GM18519 (cell line): ENCODE measurements around the gene CD300LD.
"Not testable (repeated sequence)": the region's sequence is repeated elsewhere in the genome, so short reads cannot be mapped to it uniquely, and the experiment has no call there.

Source experiments
- ATAC-seq: cut with Tn5 transposase; IDR thresholded peaks from one replicate; pipeline ENCODE4 v1.9.1; 2021; ENCODE audit warnings: mild to moderate bottlenecking, moderate library complexity; ENCODE audit not compliant: unreplicated experiment, low FRiP score

CD300LD gene

DNA sequence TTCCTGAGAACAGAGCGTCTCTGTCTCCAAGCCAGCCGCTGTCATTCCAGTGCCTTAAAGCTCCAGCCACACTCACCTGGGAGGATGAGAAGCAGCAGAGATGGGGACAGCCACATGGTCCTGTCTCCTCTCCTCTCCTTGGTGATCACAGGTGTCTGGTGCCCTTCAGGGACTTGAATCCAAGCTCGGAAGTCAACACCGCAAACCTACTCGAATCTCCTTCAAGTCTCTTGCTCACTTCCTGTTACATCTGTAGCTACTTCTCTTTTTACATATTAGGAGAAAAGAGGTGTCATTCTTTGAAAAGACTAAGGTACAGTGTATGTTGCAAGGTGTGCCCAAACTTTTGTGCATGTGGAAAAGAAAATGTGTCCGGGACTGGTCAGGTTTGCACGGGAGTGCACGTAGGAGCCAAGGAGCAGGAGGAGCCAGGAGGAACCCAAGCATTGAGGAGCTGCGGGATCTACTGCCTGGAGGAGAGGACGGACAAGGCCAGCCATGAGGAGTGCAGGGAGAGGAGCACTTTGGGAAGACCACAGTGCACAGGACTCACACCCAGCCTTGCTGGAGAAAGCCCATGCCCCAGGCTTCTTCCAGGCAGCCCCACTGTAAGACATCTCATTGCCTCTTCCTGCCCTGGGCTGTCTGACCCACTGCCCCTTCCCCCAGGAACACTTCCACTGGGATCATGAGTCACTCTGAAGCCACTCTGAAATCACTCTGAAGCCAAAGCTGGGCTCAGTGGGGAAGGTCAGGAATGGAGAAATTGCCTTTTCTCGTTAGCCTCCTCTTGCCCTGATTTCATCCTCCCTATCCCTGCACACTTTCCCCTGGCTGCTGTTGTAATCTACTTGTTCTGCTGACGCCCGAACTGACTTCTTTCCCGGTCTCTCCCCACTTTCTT lies at the start of gene CD300LD:
Gene CD300LD (minus strand): TSS at position 197 of the 904 bp plus-strand sequence. CDS start 81 bp downstream, at position 116.
- no peak for ATAC-seq

DNA sequence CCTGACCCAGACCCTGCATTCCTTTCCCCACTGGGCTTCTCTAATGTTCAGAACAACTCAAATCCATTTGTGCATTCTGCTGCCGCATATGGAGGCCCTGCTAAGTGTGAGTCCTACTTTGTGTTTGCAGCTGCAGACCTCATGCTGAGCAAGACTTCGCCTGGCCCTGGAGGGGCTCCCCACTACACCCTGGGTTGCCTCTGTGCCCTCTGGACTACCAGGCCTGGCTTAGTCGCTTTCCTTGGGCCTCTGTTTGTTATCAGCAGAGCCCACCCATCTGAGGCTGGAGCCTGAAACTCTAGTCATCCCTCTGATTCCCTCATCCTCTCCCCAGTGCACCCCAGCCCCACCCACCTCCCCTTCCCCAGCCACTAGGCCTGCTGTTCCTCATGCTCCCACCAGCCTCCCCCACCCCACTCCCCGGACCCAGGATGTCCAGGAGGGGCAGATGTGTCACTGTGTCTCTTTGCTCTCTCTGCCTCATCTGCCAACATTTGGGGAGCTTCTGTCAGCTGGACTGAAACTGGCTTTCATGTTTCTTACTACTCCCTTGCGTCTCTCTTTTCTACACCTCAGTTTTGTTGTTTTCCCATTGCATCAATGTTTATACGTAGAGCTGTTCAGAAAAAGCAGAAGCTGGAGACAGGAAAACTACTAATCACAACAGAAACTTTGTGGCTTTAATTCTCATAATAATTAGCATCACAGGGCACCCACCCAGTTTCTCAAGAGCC lies 49.3 kb upstream of the CD300LD start:
- ATAC-seq = no peak

GRCh38 chr17:74639704-74640151 lies 47.6 kb upstream of the CD300LD start:
- ATAC-seq = no peak

- no peak for ATAC-seq
Measured at GRCh38 chr17:74637926-74638325, 45.8 kb upstream of the CD300LD start.

- no peak for ATAC-seq
Measured at GRCh38 chr17:74637265-74637664, 45.2 kb upstream of the CD300LD start.

- not testable (repeated sequence) for ATAC-seq
Measured at GRCh38 chr17:74636541-74637085, 44.5 kb upstream of the CD300LD start.

DNA sequence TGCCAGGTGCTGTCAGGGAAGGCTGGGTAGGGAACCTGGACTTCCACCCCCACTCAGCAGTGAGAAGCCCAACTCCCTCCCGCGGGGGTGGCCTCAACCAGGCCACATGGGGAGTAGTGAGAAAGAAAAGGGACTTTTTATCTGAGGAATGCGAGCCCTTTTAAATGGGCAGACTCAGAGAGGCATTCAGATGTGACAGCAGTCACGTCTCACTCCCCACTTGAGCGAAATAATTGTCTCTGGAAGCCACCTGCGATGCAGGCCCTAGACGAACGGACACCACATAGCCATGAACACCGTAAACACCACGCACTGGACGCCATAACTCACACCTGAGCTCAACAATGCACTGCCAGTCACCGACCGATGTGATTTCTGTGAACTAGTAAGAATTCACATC lies 43.3 kb upstream of the CD300LD start:
- no peak for ATAC-seq

- no peak for ATAC-seq
Measured at GRCh38 chr17:74633326-74633725, 41.2 kb upstream of the CD300LD start.

DNA sequence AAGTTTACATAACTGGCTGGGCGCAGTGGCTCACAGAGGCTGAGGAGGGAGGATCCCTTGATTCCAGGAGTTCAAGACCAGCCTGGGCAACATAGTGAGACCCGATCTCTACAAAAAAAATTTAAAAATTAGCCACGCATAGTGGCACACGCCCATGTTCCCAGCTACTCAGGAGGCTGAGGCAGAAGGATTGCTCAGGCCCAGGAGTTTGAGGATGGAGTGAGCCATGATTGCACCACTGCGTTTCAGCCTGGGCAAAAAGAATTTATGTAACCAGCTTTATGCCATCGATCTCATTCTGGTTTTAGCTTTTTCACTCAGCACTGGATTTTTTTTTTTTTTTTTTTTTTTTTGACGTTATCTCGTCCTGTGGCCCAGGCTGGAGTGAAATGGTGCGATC lies 40.5 kb upstream of the CD300LD start:
- ATAC-seq = no peak

GRCh38 chr17:74631468-74632450 lies 39.7 kb upstream of the CD300LD start:
- no peak for ATAC-seq

- ATAC-seq = not testable (repeated sequence)
Measured at GRCh38 chr17:74630251-74630650, 38.2 kb upstream of the CD300LD start.

DNA sequence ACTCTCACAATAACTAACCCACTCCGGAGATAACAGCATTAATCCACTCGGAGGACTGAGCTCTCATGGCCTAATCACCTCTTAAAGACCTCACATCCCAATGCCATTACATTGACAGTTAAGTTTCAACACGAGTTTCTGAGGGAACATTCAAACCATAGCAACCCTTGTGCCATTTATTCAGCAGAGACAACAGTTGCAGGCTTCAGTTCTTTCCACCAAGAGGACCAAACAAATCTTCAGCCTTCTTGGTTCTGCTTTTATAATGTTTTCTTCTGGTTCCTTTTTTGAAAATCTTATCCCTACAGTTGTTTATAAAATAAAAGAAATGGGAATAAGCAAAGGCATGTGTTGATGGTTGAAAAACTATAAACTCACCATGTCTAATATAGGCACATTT lies 33.6 kb upstream of the CD300LD start:
- ATAC-seq = no peak

DNA sequence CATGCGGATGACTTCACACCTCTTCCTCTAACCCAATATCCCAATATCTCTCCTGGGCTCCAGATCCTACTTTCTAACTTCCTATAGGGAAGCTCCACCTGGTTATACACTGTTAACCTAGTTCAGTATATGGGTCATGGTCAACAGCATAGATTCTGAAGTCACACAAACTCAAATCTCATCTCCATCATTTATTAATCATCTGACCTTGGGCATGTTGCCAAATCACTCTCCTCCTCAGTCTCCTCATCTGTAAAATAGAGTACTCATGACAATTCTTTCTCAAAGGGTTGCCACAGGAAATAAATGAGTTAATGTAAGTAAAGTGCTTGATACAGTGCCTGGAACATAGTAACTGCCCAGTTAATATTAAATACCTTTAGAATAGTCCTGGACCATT lies 32.0 kb upstream of the CD300LD start:
- no peak for ATAC-seq

GRCh38 chr17:74623693-74624093 lies 31.6 kb upstream of the CD300LD start, which contains the start of gene CD300E:
CD300E (minus strand) TSS chr17:74623738; CDS start chr17:74623621, 117 bp downstream.
- ATAC-seq = no peak

DNA sequence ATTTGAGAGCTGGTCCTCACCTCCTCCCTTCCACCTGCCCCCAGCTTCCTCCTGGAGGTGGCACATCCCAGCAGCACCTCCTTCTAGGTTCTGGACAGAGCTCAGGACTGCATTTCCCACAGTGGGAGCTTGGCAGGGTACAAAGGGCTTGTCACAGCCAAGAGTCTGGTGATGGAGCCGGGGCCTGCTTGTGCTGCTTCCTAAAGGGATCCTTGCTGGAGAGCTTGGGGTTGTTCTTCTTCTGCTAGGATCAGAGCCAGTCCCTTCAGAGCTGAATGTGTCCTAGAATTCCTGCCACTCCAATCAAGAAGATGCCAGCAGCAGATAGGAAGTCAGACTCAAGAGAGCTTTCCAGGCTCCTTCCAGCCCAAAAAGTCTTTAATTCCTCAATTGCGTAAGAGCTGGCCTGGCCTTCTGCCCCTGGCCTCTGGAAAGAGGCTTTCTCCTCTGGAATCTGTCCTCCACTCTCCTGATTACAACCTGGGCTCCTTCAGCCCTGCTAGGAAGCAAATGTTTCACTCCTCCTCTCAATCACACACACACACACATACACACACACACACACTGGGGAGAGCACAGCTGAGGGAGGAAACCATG lies 27.1 kb upstream of the CD300LD start:
- no peak for ATAC-seq

GRCh38 chr17:74618451-74618850 lies 26.4 kb upstream of the CD300LD start:
- no peak for ATAC-seq

- ATAC-seq = no peak
Measured at GRCh38 chr17:74616696-74617095, 24.6 kb upstream of the CD300LD start.

DNA sequence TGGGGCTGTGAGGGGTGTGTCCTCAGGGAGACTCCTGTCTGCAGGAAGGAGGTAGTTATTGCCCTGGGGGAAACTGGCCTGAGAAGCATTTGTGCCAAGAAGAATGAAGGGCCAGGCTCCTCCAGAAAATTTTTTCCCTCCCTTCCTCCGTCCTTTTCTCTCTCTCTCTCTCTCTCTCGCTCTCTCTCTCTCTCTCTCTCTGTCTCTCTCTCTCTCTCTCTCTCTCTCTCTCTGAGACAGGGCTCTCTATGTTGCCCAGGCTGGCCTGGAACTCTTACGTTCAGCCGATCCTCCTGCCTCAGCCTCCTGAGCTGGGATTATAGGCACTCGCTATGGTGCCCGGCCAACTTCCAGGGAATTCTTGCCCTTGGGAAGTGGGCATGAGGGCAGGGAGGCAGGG lies 20.0 kb upstream of the CD300LD start:
- no peak for ATAC-seq

DNA sequence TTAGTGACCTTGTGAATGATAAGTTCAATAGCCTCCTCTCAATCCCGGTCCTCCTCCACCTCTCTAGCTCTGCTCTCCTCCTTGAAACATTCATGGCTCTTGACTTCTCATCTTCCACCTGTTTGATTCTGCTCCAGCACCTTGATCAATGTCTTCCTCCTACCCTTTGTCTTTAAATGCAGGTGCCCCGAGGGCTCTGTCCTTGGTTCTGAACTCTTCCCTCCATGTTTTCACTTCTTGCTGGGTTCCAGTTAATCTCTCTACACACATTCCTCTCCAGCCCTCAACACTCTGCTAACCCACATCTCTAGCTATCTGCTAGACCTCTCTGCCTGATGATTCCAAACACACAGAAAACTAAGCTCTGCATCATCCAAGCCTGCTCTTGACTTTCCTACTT lies 18.0 kb upstream of the CD300LD start:
- ATAC-seq = no peak

GRCh38 chr17:74608511-74608910 lies 16.4 kb upstream of the CD300LD start:
- no peak for ATAC-seq
